Lower leg skin (tissue), 4 donors: Measurements from ENCODE around the gene INSC. TPM values are rescaled to one million over a fixed set of nuclear protein-coding genes. Genes with fewer than 3 reads are reported as not detected.

Experiments
- DNase-seq, 2 donors: peaks; one replicate each; pipeline ENCODE4 v3.0.0-alpha.2; 2019; ENCODE audit warnings: low spot score in 2 of 2
- H3K4me3 ChIP-seq: fragments of 200-600 bp; sonication (generic); 2 replicates; pipeline ENCODE4 v1.5.1; 2017; ENCODE audit warnings: mild to moderate bottlenecking, low read depth; ENCODE audit not compliant: poor library complexity, severe bottlenecking
- CTCF ChIP-seq, 3 donors: fragments of 450-650 bp; IDR thresholded peaks; one replicate each; pipeline ENCODE4 v1.5.1; 2016; ENCODE audit warnings: antibody characterized with exemption in 3 of 3, mild to moderate bottlenecking in 3 of 3, moderate library complexity in 2 of 3
- POLR2A ChIP-seq, 2 donors: fragments of 450-650 bp; IDR thresholded peaks; one replicate each; pipeline ENCODE4 v1.6.1; 2016 to 2017; ENCODE audit warnings: antibody characterized with exemption in 2 of 2, mild to moderate bottlenecking in 1 of 2, moderate library complexity in 1 of 2
- WGBS, 2 donors: methylation state at CpG; one replicate each; pipeline ENCODE4 v1.1.5; 2018; 5-methylcytosine and 5-hydroxymethylcytosine counted together
- intact Hi-C: fragments of 100-400 bp; cut with DNase I; formaldehyde crosslinking; loops from one replicate; pipeline ENCODE4 v1.15.0; 2023; ENCODE audit warnings: low total_unique reads
- total RNA-seq, 4 donors: library from RNA; depleted of rRNA; stranded (reverse); fragments of >200 nt; gene quantifications; one replicate each; pipeline ENCODE4 v1.1.0, GENCODE V29; 2016

INSC gene
- total RNA-seq, 4 donors from 2014 or later, result 0.23 to 0.27 TPM; not detected in 2

- intact Hi-C loops, result no loop called here
- DNase-seq, result no peak
- TF ChIP-seq POLR2A (IDR thresholded peaks at IDR 0.05) (no peak), CTCF (IDR thresholded peaks at IDR 0.05) (no peak)
- H3K4me3 ChIP-seq, result no peak overlapping the region
- WGBS, 2 donors, result 72 to 74% methylated on average over 2 of the region's 2 CpGs
Observed at GRCh38 chr11:15194671-15195415, 80.1 kb downstream of the INSC start.

GRCh38 chr11:15195454-15196200 lies 80.9 kb downstream of the INSC start:
- WGBS, 2 donors, result 65 to 68% methylated on average over 2 of the region's 2 CpGs
- TF ChIP-seq CTCF (IDR thresholded peaks at IDR 0.05), result no peak
- TF ChIP-seq POLR2A (IDR thresholded peaks at IDR 0.05), result no peak
- DNase-seq, result no peak
- H3K4me3 ChIP-seq, result no peak overlapping the region
- intact Hi-C loops, result no loop called here

GRCh38 chr11:15196704-15197103 lies 82.0 kb downstream of the INSC start:
- no peak overlapping the region for H3K4me3 ChIP-seq
- TF ChIP-seq CTCF (IDR thresholded peaks at IDR 0.05), result no peak
- TF ChIP-seq POLR2A (IDR thresholded peaks at IDR 0.05), result no peak
- DNase-seq, result no peak
- 61 to 94% methylated on average over 1 of the region's 1 CpG for WGBS, 2 donors
- intact Hi-C loops, result no loop called here

GRCh38 chr11:15197696-15198095 lies 83.0 kb downstream of the INSC start:
- TF ChIP-seq CTCF (IDR thresholded peaks at IDR 0.05) (no peak), POLR2A (IDR thresholded peaks at IDR 0.05) (no peak)
- intact Hi-C loops, result no loop called here
- WGBS, 2 donors, result 25 to 43% methylated on average over 2 of the region's 2 CpGs
- H3K4me3 ChIP-seq, result no peak overlapping the region
- DNase-seq, result no peak

- WGBS, 2 donors, result 29 to 58% methylated on average over 2 of the region's 2 CpGs
- no peak for DNase-seq
- TF ChIP-seq CTCF (IDR thresholded peaks at IDR 0.05), result no peak
- TF ChIP-seq POLR2A (IDR thresholded peaks at IDR 0.05), result no peak
- intact Hi-C loops, result no loop called here
- no peak overlapping the region for H3K4me3 ChIP-seq
Observed at GRCh38 chr11:15198284-15198683, 83.6 kb downstream of the INSC start.
